AML-193 (cell line): Measurements from ENCODE around the gene AUTS2.

Experiments
- DNase-seq, 2 experiments: peaks; one replicate each; lab custom pipeline; 2025; lab: John Stamatoyannopoulos, UW

The AUTS2 gene

DNA sequence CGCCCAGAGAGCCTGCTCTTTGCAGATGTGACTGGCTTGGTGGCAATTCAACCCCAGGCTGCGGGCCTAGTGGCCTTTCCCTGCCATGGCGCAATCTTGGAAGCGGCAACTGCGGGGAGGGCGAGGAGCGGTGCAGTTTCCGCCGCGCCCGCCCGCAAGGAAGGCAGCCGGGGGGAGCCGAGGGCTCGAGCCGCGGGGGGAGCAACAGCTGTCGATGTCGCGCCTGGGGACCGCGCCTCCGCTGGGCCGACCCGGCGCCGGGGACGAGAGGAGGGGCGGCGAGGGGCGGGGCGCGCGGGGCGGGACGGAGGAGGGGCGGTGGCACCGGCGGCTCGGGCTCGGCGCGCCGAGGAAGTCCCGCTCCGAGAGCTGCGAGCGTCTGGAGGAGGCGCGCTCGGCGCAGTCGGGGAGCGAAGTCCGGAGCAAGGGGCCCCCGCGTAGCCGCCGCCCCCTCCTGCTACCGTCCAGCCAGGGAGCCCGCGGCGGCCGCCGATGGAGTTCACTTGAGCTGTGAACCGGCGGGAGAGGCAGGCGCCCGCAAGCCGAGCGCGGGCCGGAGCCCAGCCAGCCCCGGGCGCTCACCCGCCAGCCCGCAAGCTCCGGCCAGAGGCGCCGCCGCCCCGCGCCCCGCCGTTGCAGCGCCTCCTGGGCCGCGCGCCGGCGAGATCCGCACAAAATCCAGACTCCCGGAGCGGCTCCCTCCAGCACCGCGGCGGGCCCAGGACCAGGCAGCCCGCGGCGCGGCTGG lies 1095.6 kb downstream of the AUTS2 start:
- DNase-seq: peak; percentile 27 to 36

GRCh38 chr7:70694434-70694970 lies 1096.2 kb downstream of the AUTS2 start:
- DNase-seq: no peak

DNA sequence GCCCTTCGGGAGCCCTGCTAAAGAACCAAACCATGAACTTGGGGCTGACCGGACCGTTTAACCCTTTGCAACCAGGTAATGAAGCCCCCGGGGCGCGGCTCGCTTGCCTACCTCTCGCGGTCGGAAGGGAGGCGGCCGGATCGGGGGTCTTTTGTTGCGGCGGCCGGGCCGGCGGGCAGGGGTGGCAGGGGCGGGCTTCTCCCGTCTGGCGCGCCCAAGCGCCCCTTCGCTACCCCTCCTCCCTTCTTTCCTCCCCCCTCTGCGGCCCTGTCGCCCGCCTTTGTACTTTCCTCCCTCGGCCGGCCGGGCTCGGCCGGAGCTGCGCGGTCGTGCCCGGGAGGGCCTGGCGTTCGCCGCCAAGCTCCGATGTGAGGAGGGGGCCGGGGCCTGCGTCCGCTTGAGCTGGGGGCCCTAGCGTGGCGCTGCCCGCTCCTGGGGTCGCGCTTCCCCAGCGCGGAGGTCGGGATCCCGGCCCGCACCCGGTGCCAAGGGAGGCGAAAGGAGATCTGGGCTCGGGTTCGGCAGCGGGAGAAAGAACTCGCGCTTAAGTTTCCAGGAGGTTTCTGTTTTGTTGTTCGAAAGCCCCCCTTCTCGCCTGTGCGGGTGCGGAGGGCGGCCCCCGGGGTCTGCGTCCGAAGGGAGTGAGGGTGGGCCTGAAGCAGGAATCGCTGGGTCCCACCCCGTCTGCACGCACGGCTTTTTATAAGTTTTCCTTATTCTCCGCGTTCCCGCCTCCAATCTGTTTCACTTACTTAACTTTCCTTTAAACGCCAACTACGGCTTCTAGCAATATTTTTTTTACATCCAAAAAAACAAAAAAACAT lies 1096.9 kb downstream of the AUTS2 start:
- DNase-seq: no peak

DNA sequence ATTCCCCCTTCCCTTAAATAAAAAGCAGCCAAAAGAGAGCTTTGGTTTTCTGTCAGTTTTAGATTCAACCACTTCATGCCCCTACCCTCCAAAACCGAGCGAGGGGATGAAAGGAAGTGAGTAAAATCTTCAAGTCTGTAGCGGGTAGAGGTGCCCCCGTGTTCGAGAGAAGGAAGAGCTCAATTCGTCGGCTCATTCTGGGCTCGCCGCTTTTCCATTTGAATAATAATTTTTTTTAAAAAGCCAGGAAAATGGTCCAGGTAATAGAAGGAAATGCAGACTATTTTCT lies 1097.5 kb downstream of the AUTS2 start:
- DNase-seq: no peak

- peak in 1 of 2 experiments; percentile 13 for DNase-seq
These were observed 1098.0 kb downstream of the AUTS2 start for GRCh38 chr7:70696201-70696754.

GRCh38 chr7:70698219-70698832 lies 1100.1 kb downstream of the AUTS2 start:
- no peak for DNase-seq

GRCh38 chr7:70699271-70699670 lies 1101.0 kb downstream of the AUTS2 start:
- no peak for DNase-seq

GRCh38 chr7:70700055-70700940 lies 1102.0 kb downstream of the AUTS2 start:
- DNase-seq: no peak

- DNase-seq: no peak
These were observed 1102.7 kb downstream of the AUTS2 start for GRCh38 chr7:70700941-70701425.

- no peak for DNase-seq
These were observed 1103.2 kb downstream of the AUTS2 start for GRCh38 chr7:70701477-70701876.

DNA sequence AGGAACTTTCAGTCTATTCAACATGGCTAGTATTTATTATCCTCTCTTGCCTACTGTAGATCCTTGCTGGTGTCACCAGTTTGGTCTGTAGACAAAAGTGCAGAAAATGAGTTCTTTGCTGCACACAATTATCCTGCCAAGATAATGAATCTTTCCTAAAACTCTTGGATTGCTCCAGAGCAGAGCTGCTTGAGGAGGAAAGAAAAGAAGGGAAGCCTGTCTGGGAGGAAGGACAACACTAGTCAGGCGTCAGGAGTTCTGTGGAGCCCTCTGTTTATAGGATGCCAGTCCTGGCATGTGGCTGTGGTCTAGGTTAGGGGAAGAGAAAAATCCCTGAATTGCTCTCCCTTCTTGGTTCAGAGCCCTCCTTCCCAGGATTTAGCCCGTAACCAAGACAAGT lies 1103.7 kb downstream of the AUTS2 start:
- no peak for DNase-seq

- DNase-seq: no peak
These were observed 1105.5 kb downstream of the AUTS2 start for GRCh38 chr7:70703785-70704184.

GRCh38 chr7:70704831-70705346 lies 1106.6 kb downstream of the AUTS2 start:
- no peak for DNase-seq

GRCh38 chr7:70706204-70706603 lies 1107.9 kb downstream of the AUTS2 start:
- DNase-seq: no peak

DNA sequence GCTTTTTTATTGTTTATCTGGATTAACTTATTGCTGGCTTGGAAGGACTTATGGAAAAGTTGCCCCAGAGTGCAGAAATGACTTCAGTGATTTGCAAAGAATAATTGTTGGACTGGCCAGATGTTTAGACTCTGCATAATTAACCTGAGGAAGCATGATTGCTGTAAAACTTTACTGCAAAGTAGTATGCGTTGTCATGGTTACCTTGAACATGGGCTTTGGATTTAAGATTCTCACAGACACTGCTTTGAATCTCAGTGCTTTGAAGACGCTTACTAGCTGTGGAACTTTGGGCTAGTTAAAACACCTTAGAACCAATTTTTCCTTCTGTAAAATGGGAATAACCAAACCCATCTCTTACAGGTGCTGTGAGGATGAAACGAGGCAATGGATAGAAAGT lies 1108.4 kb downstream of the AUTS2 start:
- DNase-seq: no peak

DNA sequence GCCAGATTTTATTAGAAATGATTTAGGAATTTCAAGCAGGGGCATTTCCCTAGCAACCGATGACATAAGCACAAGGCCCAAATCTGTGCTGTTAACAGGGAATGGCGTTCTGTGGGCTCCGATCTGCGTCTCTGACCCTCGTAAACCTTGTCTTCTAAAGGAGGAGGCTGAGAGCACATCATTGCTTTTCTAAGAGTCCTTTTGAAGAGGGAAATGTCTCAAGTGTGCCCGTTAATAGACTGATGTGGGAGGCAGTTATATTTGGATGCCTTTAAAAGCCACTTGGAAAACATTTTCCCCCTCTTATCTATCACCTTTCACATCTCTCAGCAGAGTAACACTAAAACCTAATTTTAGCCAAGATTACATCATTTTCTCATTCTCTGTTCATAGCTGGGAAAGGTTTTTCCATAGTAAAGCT lies 1109.6 kb downstream of the AUTS2 start:
- DNase-seq: no peak

- DNase-seq: no peak
These were observed 1111.8 kb downstream of the AUTS2 start for GRCh38 chr7:70710011-70710480.

GRCh38 chr7:70710651-70711050 lies 1112.4 kb downstream of the AUTS2 start:
- DNase-seq: no peak

GRCh38 chr7:70711452-70711851 lies 1113.2 kb downstream of the AUTS2 start:
- DNase-seq: no peak

DNA sequence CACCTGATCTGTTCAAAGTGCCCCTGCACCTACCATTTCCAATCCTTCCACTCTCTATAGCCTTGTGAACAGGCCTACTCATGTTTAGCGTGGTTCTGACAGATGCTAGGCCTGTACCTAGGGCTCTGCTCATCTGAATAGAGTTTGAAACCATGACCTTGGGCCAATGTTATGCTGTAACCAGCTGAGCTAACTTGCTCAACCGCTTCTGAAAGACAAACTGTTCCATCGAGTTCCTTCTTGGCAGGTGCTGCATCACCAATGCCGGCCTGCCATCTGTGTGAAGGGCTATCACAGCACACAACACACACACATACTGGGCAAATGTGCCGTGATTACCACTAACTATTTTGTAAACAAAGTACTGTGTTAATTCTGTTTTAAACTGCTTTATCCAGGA lies 1114.7 kb downstream of the AUTS2 start:
- DNase-seq: no peak

DNA sequence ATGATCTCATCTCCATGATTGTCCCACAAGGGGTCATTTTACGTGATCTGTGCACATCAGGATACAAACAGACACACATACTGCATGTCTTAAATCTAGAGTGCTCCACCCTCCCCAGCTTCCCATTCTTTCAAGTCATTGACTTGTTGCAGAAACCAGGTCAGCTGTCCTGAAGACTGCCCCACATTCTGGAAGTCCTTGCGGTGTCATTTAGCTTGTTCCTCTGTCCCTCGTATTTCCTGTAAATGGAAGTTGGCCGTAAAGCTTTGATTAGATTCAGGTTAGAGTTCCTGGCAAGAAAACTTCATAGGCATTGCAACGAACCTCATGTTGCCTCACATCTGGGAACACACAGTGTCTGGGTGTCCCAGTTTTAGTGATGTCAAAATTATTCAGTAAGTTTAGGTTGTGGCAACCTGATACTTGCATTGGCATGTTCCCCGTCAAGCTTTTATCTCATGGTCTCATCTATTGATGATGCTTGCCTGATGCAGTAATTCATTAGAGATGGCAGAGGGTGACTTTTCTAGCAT lies 1116.3 kb downstream of the AUTS2 start:
- DNase-seq: no peak
